Left lung (tissue), 10 donors: Measurements from ENCODE around the gene OOSP4B. TPM values are rescaled to one million over a fixed set of nuclear protein-coding genes. Genes with fewer than 3 reads are reported as not detected.
"Not testable (repeated sequence)": the region's sequence is repeated elsewhere in the genome, so short reads cannot be mapped to it uniquely, and the experiment has no call there.

Experiments used
- ATAC-seq: fragments of 200-7000 bp; cut with Tn5 transposase; one replicate; pipeline ENCODE4 v1.9.1; 2020; ENCODE audit warnings: moderate library complexity
- DNase-seq, 4 donors: peaks; one replicate each; pipeline ENCODE4 v3.0.0-alpha.2; 2013 to 2020
- H3K27ac ChIP-seq, 2 donors: fragments of 200-600 bp; sonication (generic) in 1 of 2; one replicate each; pipeline versions ENCODE4 v1.5.0 to v1.8.0; 2020 to 2021
- H3K27me3 ChIP-seq, 2 donors: fragments of 200-600 bp; sonication (generic) in 1 of 2; one replicate each; pipeline versions ENCODE4 v1.5.0 to v1.8.0; 2020 to 2021
- H3K36me3 ChIP-seq, 2 donors: fragments of 200-600 bp; sonication (generic) in 1 of 2; one replicate each; pipeline versions ENCODE4 v1.5.0 to v1.8.0; 2020 to 2021
- H3K4me1 ChIP-seq, 2 donors: fragments of 200-600 bp; one replicate each; pipeline ENCODE4 v1.8.0; 2021
- H3K4me3 ChIP-seq, 2 donors: fragments of 200-600 bp; sonication (generic) in 1 of 2; one replicate each; pipeline versions ENCODE4 v1.5.0 to v1.8.0; 2020 to 2021; ENCODE audit warnings: mild to moderate bottlenecking in 1 of 2
- H3K9me3 ChIP-seq, 2 donors: fragments of 200-600 bp; sonication (generic) in 1 of 2; one replicate each; pipeline versions ENCODE4 v1.5.0 to v1.8.0; 2020 to 2021
- CTCF ChIP-seq, 2 donors: fragments of 200-600 bp; sonication (generic) in 1 of 2; IDR thresholded peaks; one replicate each; pipeline versions ENCODE4 v1.5.0 to v1.8.0; 2021; ENCODE audit warnings: antibody characterized with exemption in 2 of 2
- intact Hi-C, 2 donors: fragments of 100-400 bp; cut with DNase I; formaldehyde crosslinking; loops; one replicate each; pipeline versions ENCODE4 v1.11.2 to v1.14.2; 2022
- polyA plus RNA-seq, 6 donors: library from polyadenylated mRNA; unstranded; fragments of 120-200 nt; gene quantifications; one replicate each; pipeline ENCODE4 v1.2.1, GENCODE V29; 2013; ENCODE audit not compliant: insufficient read length in 6 of 6
- total RNA-seq, 2 donors: library from RNA; stranded (reverse); fragmentation: NEBNext Ultra II Directional; extraction: Animal tissue kit (Norgen Biotek cat#: 25700); gene quantifications; one replicate each; pipeline ENCODE4 v1.2.1, GENCODE V29; 2021
- donor health status: DM: no; HTN: yes; CAD: no.
- donor health status: DM: no; HTN: no; CAD: no.

Gene OOSP4B
- total and polyA plus RNA-seq, 8 donors: not detected

DNA sequence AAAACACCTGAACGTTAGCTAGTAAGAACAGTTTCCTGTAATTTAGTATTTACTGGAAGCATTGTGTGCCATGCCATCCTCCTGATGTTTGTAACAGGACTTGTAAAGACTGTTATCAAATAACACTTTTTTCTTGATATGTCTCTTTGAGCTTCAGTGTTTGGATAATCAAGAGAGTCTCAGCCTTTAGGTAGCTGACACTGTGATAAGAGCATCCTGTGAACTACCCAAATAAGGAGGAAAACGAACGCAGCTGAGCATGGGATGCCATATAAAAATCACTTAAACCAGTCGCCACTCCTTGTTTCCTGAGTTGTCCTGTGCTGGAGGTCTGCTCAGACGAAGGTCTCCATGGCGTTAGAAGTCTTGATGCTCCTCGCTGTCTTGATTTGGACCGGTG is 23.1 kb downstream of the OOSP4B start, which contains the start of gene OOSP2:
TSS of gene OOSP2 (plus strand) at position 301 of the 400 bp plus-strand sequence. CDS start at position 352, 51 bp downstream.
- Histone ChIP-seq H3K27ac (no peak within 1 kb of the TSS), H3K27me3 (no peaks in the 10 kb centered on the region), H3K4me1 (no peaks in the 10 kb centered on the region), H3K9me3 (no peaks in the 10 kb centered on the region), H3K36me3 (no peaks in the 10 kb centered on the region), H3K4me3 (no peak within 1 kb of the TSS)
- intact Hi-C loops: no loop called here
- ATAC-seq (no peak), DNase-seq (no peak)
- no peak for TF ChIP-seq CTCF (IDR thresholded peaks at IDR 0.05)

DNA sequence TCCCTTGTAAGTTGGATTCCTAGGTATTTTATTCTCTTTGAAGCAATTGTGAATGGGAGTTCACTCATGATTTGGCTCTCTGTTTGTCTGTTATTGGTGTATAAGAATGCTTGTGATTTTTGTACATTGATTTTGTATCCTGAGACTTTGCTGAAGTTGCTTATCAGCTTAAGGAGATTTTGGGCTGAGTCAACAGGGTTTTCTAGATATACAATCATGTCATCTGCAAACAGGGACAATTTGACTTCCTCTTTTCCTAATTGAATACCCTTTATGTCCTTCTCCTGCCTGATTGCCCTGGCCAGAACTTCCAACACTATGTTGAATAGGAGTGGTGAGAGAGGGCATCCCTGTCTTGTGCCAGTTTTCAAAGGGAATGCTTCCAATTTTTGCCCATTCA is 33.4 kb downstream of the OOSP4B start:
- DNase-seq, intact Hi-C loops, H3K4me1 ChIP-seq, ATAC-seq, H3K36me3 ChIP-seq, H3K9me3 ChIP-seq, H3K4me3 ChIP-seq, H3K27me3 ChIP-seq, H3K27ac ChIP-seq: not testable (repeated sequence)

GRCh38 chr11:60050839-60051238 is 33.9 kb downstream of the OOSP4B start:
- H3K9me3 ChIP-seq, H3K4me3 ChIP-seq, H3K27ac ChIP-seq, ATAC-seq, H3K27me3 ChIP-seq, intact Hi-C loops, DNase-seq, H3K4me1 ChIP-seq, H3K36me3 ChIP-seq: not testable (repeated sequence)

DNA sequence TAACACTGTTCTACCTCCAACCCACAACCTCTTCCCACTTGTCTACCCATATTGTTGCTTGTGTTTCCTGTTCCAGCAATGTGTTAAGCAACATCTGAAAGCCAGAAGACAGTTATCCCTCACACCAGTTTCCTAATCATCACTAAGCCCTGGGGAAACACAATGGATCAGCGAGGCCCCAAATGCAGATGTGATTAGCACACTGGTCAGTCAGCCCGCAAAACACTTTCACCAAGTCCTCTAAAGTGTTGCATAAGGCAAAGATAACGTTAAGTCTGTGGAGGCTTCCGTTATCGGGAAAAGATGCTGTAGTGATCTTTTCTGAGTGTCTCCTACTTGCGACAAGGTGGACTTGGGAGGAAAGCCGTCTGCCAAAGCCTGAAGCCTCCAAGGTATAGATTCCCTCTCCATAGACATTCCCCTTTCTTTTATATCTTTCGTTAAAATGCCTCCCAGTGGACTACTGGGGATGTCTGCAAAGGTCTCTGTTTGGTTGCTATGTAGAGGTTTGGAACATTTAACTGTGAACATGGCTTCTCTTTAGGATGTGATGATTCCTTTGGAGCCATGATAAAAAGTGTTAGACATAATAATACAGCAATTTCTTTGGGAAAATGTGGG is 39.5 kb downstream of the OOSP4B start, which contains the start of gene MS4A3:
TSS of gene MS4A3 (plus strand) at position 317 of the 621 bp plus-strand sequence. CDS start 4,496 bp downstream, outside the sequence.
- Histone ChIP-seq H3K27me3 (no peaks in the 10 kb centered on the region), H3K4me1 (peaks cover 0 to 5% of the 10 kb centered on the region in 2 donors), H3K36me3 (no peaks in the 10 kb centered on the region), H3K9me3 (peaks cover 0 to 2% of the 10 kb centered on the region in 2 donors), H3K4me3 (no peak within 1 kb of the TSS), H3K27ac (peak within 1 kb of the TSS in 1 of 2 donors; percentile 33)
- intact Hi-C loops: no loop called here
- ATAC-seq (no peak), DNase-seq (no peak)
- TF ChIP-seq CTCF (IDR thresholded peaks at IDR 0.05): no peak

- no peaks in the 10 kb centered on the region for H3K27me3 ChIP-seq
- H3K27ac ChIP-seq: no peak overlapping the region
- no peaks in the 10 kb centered on the region for H3K36me3 ChIP-seq
- intact Hi-C loops: no loop called here
- no peak for DNase-seq
- no peak for TF ChIP-seq CTCF (IDR thresholded peaks at IDR 0.05)
- H3K4me1 ChIP-seq: peaks cover 0 to 8% of the 10 kb centered on the region in 2 donors
- no peaks in the 10 kb centered on the region for H3K9me3 ChIP-seq
- no peak overlapping the region for H3K4me3 ChIP-seq
- ATAC-seq: no peak
Observed at GRCh38 chr11:60059052-60059451, 42.1 kb downstream of the OOSP4B start.

DNA sequence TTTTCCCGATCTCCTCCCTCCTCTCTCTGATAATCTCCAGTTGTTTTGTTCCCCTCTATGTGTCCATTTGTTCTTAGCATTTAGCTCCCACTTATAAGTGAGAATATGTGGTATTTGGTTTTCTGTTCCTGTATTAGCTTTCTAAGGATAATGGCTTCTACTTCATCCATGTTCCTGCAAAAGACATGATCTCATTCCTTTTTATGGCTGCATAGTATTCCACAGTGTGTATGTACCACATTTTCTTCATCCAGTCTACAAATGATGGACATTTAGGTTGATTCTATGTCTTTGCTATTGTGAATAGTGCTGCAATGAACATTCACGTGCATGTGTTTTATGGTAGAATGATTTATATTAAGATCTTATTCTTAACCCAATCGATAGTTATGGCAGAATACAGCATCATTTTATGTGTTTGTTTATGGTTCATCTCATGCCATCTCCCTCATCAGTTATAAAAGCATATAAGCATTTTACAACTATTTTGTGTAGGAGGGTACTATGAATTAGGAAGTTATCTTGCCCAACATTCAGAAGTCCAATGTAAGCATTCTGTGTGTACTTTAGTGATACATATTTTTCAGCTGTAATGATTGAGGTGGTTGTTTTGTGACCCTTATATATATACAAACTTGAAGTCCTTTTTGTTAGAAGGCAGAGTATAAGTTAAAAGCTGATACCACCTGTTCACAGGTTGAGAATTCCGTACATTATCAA is 42.7 kb downstream of the OOSP4B start:
- Histone ChIP-seq H3K36me3 (no peaks in the 10 kb centered on the region), H3K27me3 (no peaks in the 10 kb centered on the region), H3K9me3 (no peaks in the 10 kb centered on the region), H3K4me1 (peaks cover 0 to 9% of the 10 kb centered on the region in 2 donors), H3K4me3 (no peak overlapping the region), H3K27ac (no peak overlapping the region)
- TF ChIP-seq CTCF (IDR thresholded peaks at IDR 0.05): no peak
- DNase-seq (no peak), ATAC-seq (no peak)
- intact Hi-C loops: no loop called here
